ENCODE data around the gene DRC3. TPM values are rescaled to one million over a fixed set of nuclear protein-coding genes. Genes with fewer than 3 reads are reported as not detected.

Gene DRC3
- total and polyA plus RNA-seq, 4 donors = 4.1 to 24.6 (median 20.3) TPM

DNA sequence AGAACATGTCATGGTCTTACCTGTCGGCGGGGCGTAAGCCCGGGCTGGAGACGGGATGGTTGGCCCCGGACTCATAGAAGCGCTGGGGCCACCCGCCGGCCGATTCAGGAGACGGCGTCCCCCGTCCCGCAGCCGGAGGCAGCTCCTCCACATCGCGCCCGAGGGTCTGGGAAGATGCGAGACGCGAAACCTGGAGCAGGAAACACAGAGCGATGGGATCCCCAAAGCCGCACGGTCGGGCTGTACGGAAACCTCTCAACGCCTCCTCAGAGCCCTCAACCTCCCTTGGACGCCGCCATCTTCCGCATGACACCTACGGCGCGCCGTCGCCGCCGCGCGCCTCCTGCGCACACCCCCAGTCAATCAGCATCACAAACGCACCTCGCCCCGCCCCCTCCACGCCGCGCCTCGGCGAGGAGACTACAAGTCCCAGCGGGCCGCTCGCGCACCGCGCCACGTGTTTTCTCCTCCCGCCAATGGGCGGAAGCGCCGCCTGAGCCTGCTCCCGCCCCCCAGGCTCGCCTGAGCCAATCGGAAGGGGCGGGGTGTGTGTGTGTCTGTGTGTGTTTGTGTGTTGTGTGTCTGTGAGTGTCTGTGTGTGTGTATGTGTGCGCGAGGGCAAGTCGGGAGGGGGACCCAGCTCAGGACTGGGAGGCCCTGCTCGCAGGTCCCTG, 66.3 kb downstream of the DRC3 start, which contains the start of the genes ATPAF2 and GID4:
Gene ATPAF2, minus strand, starts transcription at position 308 of the 674 bp plus-strand sequence. Its CDS starts 155 bp downstream, at position 153.
Gene GID4, plus strand, starts transcription at position 548 of the 674 bp plus-strand sequence. Its CDS starts 57 bp downstream, at position 605.
- H3K9me3 ChIP-seq (ENCODE audit: control insufficient read depth, insufficient read depth, low read length) = no peaks in the 10 kb centered on the region
- H3K27ac ChIP-seq (ENCODE audit: low read depth, low read length) = peak within 1 kb of the TSS; percentile 67
- WGBS (ENCODE audit: insufficient coverage) = 0% methylated on average over 65 of the region's 67 CpGs
- no peaks in the 10 kb centered on the region for H3K27me3 ChIP-seq (ENCODE audit: control insufficient read depth, insufficient read depth, low read length)
- DNase-seq (ENCODE audit: low read depth in 4 of 6, low spot score in 6 of 6) = peak; percentile 94 to 100 (median 98)
- H3K4me1 ChIP-seq (ENCODE audit: control insufficient read depth, insufficient read depth, low read length) = peaks cover 24% of the 10 kb centered on the region
- H3K4me3 ChIP-seq (ENCODE audit: low read depth, low read length) = peak within 1 kb of the TSS; percentile 73
- H3K36me3 ChIP-seq (ENCODE audit: control insufficient read depth, insufficient read depth, low read length) = no peaks in the 10 kb centered on the region

DNA sequence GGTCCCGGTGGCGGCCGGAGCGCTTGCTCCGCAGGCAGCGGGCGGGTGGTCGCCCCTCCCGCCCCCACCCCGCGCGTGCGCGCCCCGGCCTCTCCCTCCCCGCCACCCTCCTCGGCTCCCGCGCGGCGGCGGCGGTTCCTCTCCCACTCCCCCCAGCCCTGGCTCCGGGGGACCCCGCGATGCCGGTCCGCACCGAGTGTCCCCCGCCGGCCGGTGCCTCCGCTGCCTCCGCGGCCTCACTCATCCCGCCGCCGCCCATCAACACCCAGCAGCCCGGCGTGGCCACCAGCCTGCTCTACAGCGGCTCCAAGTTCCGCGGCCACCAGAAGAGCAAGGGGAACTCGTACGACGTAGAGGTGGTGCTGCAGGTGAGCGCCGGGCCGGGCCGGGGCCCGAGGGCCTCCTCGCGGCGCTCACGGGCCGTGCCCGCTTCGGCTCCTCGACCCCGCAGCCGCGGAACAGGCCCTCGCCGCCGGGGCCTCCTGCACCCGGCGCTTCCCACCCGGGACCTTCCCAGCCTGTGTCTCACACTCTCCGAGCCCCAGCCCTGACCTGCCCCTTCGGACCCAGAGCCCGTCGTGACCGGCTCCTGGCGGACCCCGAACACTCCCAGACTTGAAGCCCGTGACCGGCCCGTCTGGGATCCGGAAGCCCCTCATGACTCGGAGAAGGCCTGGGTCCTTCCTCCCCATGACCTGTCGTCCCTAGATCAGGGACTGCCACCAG, 67.0 kb downstream of the DRC3 start:
- under 1% methylated on average over 67 of the region's 81 CpGs for WGBS (ENCODE audit: insufficient coverage)
- H3K36me3 ChIP-seq (ENCODE audit: control insufficient read depth, insufficient read depth, low read length) = no peaks in the 10 kb centered on the region
- no peaks in the 10 kb centered on the region for H3K9me3 ChIP-seq (ENCODE audit: control insufficient read depth, insufficient read depth, low read length)
- peaks cover 24% of the 10 kb centered on the region for H3K4me1 ChIP-seq (ENCODE audit: control insufficient read depth, insufficient read depth, low read length)
- DNase-seq (ENCODE audit: low read depth in 4 of 6, low spot score in 6 of 6) = peak in 1 of 6 donors; percentile 27
- peak overlapping the region; percentile 67 for H3K27ac ChIP-seq (ENCODE audit: low read depth, low read length)
- no peaks in the 10 kb centered on the region for H3K27me3 ChIP-seq (ENCODE audit: control insufficient read depth, insufficient read depth, low read length)
- peak overlapping the region; percentile 73 for H3K4me3 ChIP-seq (ENCODE audit: low read depth, low read length)

DNA sequence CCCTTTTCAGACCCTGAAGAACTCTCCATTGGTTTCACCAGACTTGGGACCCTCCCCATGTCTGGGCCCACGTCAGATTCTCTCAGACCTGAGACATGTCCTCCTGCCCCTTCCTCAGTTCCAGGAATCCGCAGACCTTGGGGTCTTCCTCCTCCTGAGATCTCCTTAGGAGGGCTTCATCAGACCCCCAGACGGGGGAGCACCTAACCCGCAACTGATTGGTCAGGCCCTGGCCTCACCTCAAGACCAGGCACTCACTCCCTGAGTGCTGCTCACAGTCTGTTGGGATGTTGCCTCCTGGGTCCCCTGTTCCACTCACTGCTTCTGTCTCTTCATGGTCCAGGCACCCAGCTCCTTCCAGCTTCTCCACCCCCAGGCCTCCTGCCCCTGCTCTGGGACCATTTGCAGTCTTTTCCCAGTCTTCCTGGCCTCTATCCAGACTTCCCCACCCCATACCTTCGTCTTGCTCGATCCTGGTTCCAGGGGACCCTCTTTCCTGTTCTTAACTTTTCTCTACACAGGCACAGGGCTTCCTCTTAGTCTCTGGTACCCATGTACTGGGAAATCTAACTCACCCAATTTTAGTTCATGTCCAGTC, 67.7 kb downstream of the DRC3 start:
- Histone ChIP-seq H3K9me3 (ENCODE audit: control insufficient read depth, insufficient read depth, low read length) (no peaks in the 10 kb centered on the region), H3K27me3 (ENCODE audit: control insufficient read depth, insufficient read depth, low read length) (no peaks in the 10 kb centered on the region), H3K4me3 (ENCODE audit: low read depth, low read length) (peak overlapping the region; percentile 73), H3K27ac (ENCODE audit: low read depth, low read length) (no peak overlapping the region), H3K36me3 (ENCODE audit: control insufficient read depth, insufficient read depth, low read length) (peaks cover 2% of the 10 kb centered on the region), H3K4me1 (ENCODE audit: control insufficient read depth, insufficient read depth, low read length) (peaks cover 24% of the 10 kb centered on the region)
- WGBS (ENCODE audit: insufficient coverage) = 28% methylated on average over 6 of the region's 6 CpGs
- no peak for DNase-seq (ENCODE audit: low read depth in 4 of 6, low spot score in 6 of 6)

DNA sequence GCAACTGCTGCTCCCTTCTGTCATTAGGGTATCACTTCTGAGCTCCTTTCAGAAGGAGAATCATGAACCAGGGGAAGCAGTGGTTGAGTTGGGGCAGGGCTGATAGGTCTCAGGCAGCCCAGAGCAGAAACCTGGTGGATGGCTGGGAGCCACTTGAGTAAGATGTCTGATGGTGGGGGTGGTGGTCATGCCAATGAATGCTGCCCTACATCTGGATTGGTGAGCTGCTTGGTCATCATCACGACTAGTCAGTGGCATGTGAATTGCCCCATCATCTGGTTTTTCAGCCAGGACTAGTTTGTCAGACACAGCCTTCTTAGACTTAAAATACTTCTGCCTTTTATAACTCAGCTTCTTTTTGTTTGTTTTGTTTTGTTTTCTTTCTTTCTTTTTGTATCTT, 69.1 kb downstream of the DRC3 start:
- no peak for DNase-seq (ENCODE audit: low read depth in 4 of 6, low spot score in 6 of 6)
- H3K9me3 ChIP-seq (ENCODE audit: control insufficient read depth, insufficient read depth, low read length) = no peaks in the 10 kb centered on the region
- no peak overlapping the region for H3K27ac ChIP-seq (ENCODE audit: low read depth, low read length)
- H3K36me3 ChIP-seq (ENCODE audit: control insufficient read depth, insufficient read depth, low read length) = peaks cover 12% of the 10 kb centered on the region
- no peak overlapping the region for H3K4me3 ChIP-seq (ENCODE audit: low read depth, low read length)
- H3K27me3 ChIP-seq (ENCODE audit: control insufficient read depth, insufficient read depth, low read length) = no peaks in the 10 kb centered on the region
- H3K4me1 ChIP-seq (ENCODE audit: control insufficient read depth, insufficient read depth, low read length) = peaks cover 24% of the 10 kb centered on the region
- WGBS (ENCODE audit: insufficient coverage) = 60% methylated on average over 1 of the region's 1 CpG

DNA sequence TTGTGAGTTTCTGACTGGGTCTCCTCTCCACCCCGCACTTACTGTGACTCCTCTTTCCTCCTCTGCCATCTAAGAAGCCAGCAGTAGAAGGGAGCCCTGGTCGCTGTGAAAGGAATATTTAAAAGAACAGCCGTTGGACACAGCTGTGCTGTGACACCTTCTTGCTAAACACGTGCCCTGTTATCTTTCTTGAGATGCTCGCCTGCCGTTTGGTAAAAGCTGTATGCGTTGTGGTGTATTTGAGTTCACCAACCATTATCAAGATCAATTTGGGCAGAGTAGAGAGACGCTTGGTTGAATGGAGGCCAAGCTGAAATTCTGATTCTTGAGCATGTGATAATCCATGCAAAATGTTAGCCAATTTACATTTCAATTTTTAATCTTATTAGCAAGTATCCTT, 70.3 kb downstream of the DRC3 start:
- Histone ChIP-seq H3K27ac (ENCODE audit: low read depth, low read length) (no peak overlapping the region), H3K4me3 (ENCODE audit: low read depth, low read length) (no peak overlapping the region), H3K4me1 (ENCODE audit: control insufficient read depth, insufficient read depth, low read length) (peaks cover 20% of the 10 kb centered on the region), H3K36me3 (ENCODE audit: control insufficient read depth, insufficient read depth, low read length) (peaks cover 20% of the 10 kb centered on the region), H3K9me3 (ENCODE audit: control insufficient read depth, insufficient read depth, low read length) (no peaks in the 10 kb centered on the region), H3K27me3 (ENCODE audit: control insufficient read depth, insufficient read depth, low read length) (no peaks in the 10 kb centered on the region)
- DNase-seq (ENCODE audit: low read depth in 4 of 6, low spot score in 6 of 6) = no peak
- 40% methylated on average over 1 of the region's 8 CpGs for WGBS (ENCODE audit: insufficient coverage)

DNA sequence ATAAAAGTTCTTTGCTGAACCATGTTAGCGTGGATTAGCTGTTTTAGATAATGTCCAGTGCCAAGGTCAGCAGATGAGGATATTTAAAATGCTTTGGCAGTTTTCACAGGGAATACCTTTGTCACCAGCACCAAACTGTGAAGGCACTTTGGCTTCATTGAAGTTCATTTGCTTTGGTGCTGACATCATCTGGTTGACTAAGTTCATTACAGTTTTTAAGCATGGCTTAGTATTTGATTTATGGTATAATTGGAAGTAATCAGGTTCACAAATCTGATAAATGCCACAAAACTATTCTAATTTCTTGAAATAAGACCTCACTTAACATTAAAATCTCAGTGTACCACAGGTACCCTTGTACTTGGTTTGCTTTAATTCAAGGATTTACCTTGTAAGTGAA, 70.8 kb downstream of the DRC3 start:
- H3K4me3 ChIP-seq (ENCODE audit: low read depth, low read length) = no peak overlapping the region
- H3K27ac ChIP-seq (ENCODE audit: low read depth, low read length) = no peak overlapping the region
- WGBS (ENCODE audit: insufficient coverage) = 43% methylated on average over 1 of the region's 1 CpG
- peaks cover 23% of the 10 kb centered on the region for H3K36me3 ChIP-seq (ENCODE audit: control insufficient read depth, insufficient read depth, low read length)
- no peaks in the 10 kb centered on the region for H3K9me3 ChIP-seq (ENCODE audit: control insufficient read depth, insufficient read depth, low read length)
- peaks cover 16% of the 10 kb centered on the region for H3K4me1 ChIP-seq (ENCODE audit: control insufficient read depth, insufficient read depth, low read length)
- peak in 2 of 6 donors; percentile 47 to 71 for DNase-seq (ENCODE audit: low read depth in 4 of 6, low spot score in 6 of 6)
- no peaks in the 10 kb centered on the region for H3K27me3 ChIP-seq (ENCODE audit: control insufficient read depth, insufficient read depth, low read length)

DNA sequence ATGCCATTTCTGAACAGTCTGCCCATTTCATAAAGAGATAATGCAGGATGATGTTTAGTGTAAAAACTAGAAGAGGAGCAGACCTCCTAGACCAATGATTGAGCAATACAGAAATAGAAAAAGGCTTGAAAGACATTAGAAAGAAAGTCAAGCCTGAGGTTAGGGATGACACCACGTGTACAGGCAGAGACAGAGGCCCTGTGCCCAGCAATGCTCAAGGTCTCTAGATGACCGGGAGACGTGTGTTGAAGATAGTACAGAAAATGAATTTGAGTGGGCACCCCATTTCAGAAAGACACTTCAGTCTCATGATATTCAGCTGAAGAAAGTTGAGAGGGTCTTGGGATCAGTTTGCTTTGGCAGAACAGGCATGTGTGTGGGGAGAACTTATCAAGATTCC, 71.9 kb downstream of the DRC3 start:
- Histone ChIP-seq H3K4me3 (ENCODE audit: low read depth, low read length) (no peak overlapping the region), H3K36me3 (ENCODE audit: control insufficient read depth, insufficient read depth, low read length) (peaks cover 23% of the 10 kb centered on the region), H3K27ac (ENCODE audit: low read depth, low read length) (no peak overlapping the region), H3K4me1 (ENCODE audit: control insufficient read depth, insufficient read depth, low read length) (peaks cover 13% of the 10 kb centered on the region), H3K9me3 (ENCODE audit: control insufficient read depth, insufficient read depth, low read length) (no peaks in the 10 kb centered on the region), H3K27me3 (ENCODE audit: control insufficient read depth, insufficient read depth, low read length) (no peaks in the 10 kb centered on the region)
- WGBS (ENCODE audit: insufficient coverage) = 83% methylated on average over 3 of the region's 3 CpGs
- no peak for DNase-seq (ENCODE audit: low read depth in 4 of 6, low spot score in 6 of 6)

DNA sequence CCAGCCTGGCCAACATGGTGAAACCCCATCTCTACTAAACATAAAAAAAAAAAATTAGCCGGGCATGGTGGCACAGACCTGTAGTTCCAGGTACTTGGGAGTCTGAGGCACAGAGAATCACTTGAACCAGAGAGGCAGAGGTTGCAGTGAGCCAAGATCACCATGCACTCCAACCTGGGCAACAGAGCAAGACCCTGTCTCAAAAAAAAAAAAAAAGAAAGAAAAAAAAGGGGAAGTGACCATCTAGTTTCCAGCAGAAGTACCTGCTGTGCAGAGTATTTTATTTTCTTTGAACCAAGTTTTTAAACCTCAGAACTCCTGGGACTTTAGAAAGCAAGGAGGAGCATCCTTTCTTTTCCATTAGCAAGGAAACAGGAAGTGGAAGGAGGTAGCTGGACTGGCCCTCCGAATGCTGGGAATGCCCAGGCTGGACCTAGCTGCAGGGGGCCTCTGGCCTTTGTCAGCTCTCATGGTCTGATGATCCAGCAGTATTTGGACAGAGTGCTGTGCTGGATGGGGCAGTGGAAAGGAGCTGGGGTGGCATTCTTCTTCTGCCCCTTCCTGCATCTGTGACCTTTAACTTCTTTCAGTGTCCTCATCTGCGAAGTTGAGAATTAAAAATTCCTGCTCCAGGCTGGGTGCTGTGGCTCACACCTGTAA, 73.2 kb downstream of the DRC3 start:
- Histone ChIP-seq H3K36me3 (ENCODE audit: control insufficient read depth, insufficient read depth, low read length) (peaks cover 26% of the 10 kb centered on the region), H3K4me3 (ENCODE audit: low read depth, low read length) (no peak overlapping the region), H3K9me3 (ENCODE audit: control insufficient read depth, insufficient read depth, low read length) (no peaks in the 10 kb centered on the region), H3K27ac (ENCODE audit: low read depth, low read length) (no peak overlapping the region), H3K27me3 (ENCODE audit: control insufficient read depth, insufficient read depth, low read length) (no peaks in the 10 kb centered on the region), H3K4me1 (ENCODE audit: control insufficient read depth, insufficient read depth, low read length) (peaks cover 3% of the 10 kb centered on the region)
- WGBS (ENCODE audit: insufficient coverage) = 76% methylated on average over 2 of the region's 3 CpGs
- DNase-seq (ENCODE audit: low read depth in 4 of 6, low spot score in 6 of 6) = no peak

DNA sequence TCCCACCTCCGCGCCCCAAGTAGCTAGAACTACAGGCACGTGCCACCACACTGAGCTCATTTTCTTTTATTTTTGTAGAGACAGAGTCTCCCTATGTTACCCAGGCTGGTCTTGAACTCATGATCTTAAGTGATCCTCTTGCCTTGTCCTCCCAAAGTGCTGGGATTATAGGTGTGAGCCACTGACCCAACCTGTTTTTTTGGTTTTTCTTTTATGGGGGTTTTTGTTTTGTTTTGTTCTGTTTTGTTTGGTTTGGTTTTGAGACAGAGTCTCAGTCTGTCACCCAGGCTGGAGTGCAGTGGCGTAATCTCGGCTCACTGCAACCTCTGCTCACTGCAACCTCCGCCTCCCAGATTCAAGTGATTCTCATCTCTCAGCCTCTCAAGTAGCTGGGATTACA, 82.9 kb downstream of the DRC3 start:
- H3K36me3 ChIP-seq (ENCODE audit: control insufficient read depth, insufficient read depth, low read length) = peaks cover 44% of the 10 kb centered on the region
- no peak overlapping the region for H3K4me3 ChIP-seq (ENCODE audit: low read depth, low read length)

More for the DNA sequence above, 82.9 kb downstream of the DRC3 start:
- no peak for DNase-seq (ENCODE audit: low read depth in 4 of 6, low spot score in 6 of 6)
- 100% methylated on average over 2 of the region's 6 CpGs for WGBS (ENCODE audit: insufficient coverage)
- Histone ChIP-seq H3K9me3 (ENCODE audit: control insufficient read depth, insufficient read depth, low read length) (no peaks in the 10 kb centered on the region), H3K27ac (ENCODE audit: low read depth, low read length) (no peak overlapping the region), H3K27me3 (ENCODE audit: control insufficient read depth, insufficient read depth, low read length) (no peaks in the 10 kb centered on the region), H3K4me1 (ENCODE audit: control insufficient read depth, insufficient read depth, low read length) (no peaks in the 10 kb centered on the region)

Measured in spinal cord (tissue), 10 donors.